IPS DF 4.7 (cell line): ENCODE results near the gene CROCC2.

Experiments
- DNase-seq: peaks from one replicate; pipeline ENCODE4 v3.0.0-alpha.2; 2013; ENCODE audit warnings: low spot score; ENCODE audit errors: extremely low read depth

CROCC2 gene

GRCh38 chr2:240998995-240999791 is 93.1 kb downstream of the CROCC2 start:
- no peak for DNase-seq

DNA sequence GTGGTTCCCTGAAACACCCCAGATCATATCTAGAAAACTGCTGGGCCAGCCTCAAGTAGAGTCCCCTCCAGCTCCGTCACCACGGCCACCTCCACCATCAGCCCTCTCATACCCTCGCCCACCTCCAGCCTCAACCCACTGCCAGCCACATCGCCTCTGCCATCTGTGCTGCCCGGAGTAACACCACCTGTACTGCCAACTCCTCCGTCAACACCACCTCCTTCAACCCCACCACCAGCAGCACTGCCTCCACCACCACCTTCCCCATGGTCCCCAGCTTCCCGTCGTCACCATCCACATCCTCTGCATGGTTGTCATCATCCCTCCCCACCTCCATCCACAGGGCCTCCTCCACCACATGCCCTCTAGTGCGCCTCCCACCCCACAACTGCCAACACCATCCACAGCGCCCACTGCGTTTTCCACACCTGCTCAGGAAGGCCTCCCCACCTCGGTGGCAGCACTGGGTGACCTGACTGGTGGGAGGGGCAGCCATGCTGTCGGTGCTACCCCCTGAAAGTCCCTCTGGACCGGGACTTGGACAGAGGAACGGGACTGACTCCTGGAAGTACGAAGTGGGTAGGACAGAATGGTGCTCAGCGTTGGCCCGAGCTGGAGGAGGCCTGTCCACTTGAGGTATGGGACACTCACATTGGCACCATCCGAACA is 93.9 kb downstream of the CROCC2 start:
- DNase-seq = no peak

GRCh38 chr2:241000831-241001321 is 94.7 kb downstream of the CROCC2 start:
- no peak for DNase-seq

DNA sequence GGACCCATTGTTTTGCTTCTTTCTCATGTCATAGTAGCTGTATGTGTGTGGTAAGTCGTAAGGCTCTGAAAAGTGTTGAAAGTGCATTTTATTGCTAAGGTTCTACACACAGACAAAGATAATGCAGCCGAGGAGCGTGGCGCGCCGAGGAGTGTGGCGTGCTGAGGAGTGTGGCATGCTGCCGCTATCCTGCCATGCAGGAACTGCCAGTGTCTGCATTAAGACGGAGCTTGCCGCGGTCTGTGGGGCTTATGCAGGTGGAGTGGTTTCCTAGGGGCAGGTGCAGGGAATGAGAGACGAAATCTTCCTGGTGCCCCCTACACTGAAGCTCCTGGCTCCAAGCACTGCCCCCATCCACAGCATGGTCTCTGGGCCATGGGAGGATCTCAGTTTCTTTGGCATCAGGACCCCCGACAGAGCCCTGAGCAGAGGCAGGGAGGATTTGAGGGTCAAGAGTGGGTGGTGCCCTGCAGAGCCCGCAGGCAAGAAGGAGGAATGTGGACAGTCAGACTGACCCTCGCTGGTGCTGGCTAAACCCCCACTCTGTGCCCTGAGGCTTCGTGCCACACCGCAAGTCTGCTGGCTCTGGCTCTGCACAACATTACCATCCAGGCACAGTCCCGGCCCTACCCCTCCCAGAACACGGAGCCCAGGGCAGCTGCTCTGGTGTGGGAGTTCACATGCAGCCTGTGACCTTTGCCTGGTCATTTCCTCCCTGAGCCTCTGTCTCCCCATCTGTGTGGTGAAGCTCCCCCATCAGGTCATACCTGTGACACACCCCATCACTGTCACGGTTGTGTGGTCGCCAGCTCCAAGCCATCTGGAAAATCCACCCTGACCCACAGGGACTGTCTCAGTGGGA is 95.5 kb downstream of the CROCC2 start:
- DNase-seq = no peak

- no peak for DNase-seq
Observed at GRCh38 chr2:241002275-241003046, 96.3 kb downstream of the CROCC2 start.

- no peak for DNase-seq
Observed at GRCh38 chr2:241003047-241003360, 96.9 kb downstream of the CROCC2 start.

- DNase-seq = no peak
Observed at GRCh38 chr2:241003369-241003768, 97.2 kb downstream of the CROCC2 start.

DNA sequence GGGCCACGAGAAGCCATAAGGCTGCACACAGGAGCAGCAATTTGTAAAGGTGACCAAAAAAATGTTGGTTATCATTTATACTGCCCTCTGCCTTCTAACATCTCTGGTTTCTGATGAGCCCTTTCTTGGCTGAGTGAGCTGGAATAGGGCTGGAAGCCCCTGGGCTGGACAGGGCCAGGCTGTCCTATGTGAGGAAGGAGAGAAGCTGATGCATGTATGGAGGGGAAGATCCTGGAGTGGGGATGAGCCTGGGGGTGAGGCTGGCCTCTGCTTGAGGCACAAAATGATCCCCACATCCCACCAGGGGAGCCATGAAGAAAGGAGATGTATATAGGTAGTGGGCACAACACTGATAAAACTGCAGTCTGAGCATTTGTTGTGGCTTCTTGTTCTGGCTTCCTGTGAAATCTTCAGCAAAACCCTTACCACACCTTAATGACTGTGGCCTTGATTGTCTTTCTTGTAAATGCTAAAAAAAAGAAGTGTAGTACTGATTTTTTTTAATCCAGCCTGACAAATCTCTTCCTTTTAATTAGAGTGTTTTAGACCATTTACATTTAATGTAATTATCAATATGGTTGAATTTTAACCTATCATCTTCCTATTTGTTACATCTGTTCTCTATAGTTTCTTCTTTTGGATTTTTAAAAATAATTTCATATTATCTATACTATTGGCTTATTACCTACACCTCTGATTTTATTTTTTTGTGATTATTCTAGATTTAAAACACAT is 97.9 kb downstream of the CROCC2 start:
- no peak for DNase-seq

- DNase-seq = no peak
Observed at GRCh38 chr2:241005569-241005968, 99.4 kb downstream of the CROCC2 start.

GRCh38 chr2:241006412-241006811 is 100.3 kb downstream of the CROCC2 start:
- no peak for DNase-seq

DNA sequence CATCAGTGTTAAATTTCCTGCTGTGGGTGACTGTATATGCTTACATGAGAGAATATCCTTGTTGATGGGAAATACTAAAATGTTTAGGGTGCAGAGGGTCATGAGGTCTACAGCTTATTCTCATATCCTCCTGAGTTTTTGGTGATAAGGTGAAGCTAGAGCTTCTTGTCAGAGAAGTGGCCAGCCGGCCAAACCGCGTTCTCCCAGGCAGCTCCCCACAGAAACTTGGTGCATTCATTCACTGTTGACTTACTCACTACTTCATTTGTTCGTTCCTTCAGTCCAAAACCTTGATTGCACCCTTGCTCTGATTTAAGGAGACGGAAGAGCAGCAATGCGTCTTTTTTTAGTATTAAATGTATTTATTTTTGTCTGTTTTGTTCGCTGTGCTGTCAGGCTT is 101.0 kb downstream of the CROCC2 start:
- no peak for DNase-seq

- DNase-seq = no peak
Observed at GRCh38 chr2:241007880-241008710, 102.0 kb downstream of the CROCC2 start.

DNA sequence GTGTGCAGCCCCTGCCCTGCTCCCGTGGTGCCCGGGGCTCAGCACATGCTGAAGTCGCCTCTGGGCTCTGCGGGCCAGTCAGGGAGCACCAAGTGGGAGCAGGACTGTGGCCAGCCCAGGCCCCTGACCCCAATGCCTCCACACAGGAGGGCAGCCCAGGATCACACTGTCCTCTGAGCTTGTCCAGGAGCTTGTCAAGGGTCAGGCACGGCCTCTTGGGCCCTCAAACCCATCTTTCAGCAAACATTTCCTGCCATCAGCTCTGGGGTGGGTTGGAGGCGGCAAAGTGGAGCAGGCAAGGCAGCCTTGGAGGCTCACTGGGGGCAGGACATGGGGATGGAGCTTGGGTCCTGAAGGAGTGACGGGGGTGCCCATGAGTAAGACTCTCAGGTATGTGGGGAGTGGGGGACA is 102.6 kb downstream of the CROCC2 start:
- DNase-seq = no peak

DNA sequence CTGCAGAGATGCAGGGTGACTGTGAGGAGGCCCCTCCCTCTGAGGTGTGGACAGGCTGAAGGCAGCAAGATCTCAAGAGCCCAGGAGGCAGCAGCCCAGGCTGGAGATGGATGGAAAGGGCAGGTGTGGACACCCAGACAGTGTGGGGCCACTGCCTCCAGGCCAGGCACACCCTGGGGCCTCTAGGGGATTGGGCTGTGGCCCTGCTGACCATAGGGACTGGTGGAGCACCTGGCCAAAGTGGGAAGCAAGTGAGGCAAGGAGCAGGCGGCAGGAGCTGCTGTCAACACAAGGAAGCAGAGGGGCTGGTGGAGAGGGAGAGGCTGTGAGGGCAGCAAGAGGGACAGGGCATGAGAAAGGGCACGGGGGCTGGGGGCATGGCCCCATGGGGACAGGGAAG is 103.1 kb downstream of the CROCC2 start:
- DNase-seq = no peak

DNA sequence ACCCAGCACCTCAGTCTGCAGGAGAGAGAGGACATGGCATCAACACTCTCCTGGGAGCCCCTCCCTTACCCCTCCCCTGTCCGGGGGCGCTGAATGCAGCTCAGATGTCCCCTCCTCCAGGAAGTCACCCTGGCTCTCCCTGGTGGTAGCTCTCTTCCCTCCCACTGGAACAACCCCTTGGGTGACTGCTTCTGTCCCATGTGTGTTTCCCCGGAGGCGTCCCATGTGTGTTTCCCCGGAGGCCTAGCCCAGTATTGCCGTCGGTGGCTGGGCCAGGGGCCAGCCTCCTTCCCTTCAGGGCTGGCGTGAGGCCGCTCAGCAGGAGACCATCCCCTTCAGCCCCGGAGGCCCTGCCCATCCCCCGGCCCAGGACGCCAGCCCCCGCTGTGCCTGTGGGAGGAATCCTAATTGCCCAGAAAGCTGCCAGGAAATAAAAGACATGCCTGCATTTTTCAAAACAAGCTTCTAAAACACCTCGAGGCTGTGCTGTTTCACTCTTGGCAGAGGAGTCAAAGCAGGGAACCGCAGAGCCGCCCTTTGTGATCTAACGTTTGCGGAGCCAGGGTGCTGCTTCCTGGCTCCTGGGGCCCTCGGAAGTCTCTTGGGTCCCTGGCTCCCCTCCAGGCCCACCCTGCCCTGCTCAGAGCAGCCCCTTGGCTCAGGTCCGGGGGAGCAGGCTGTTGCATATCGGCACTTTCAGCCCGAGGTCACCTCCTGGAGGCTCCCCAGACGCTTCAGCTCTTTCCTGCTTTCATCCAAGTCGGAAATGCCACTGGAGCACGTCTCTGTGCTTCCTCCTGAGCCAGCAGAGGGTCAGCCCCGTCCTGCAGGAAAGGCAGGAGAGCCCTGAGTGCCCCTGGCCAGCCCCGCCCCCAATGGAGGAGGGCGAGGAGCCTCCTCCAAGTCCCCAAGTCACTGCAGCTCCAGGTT is 103.7 kb downstream of the CROCC2 start:
- no peak for DNase-seq

- no peak for DNase-seq
Observed at GRCh38 chr2:241010531-241011295, 104.6 kb downstream of the CROCC2 start.

GRCh38 chr2:241011296-241011600 is 105.1 kb downstream of the CROCC2 start:
- DNase-seq = no peak
